ENCODE results near the gene CASP14. TPM values are rescaled to one million over a fixed set of nuclear protein-coding genes. Genes with fewer than 3 reads are reported as not detected.
A peak's percentile ranks its signal among the peaks of the same experiment; 100 is the strongest.

Gene CASP14
- total and polyA plus RNA-seq, 9 of the 15 experiments (the other 6 are each of a cell fraction or from before 2014, with no cell fraction given): not detected

GRCh38 chr19:15010501-15011300, 38.6 kb upstream of the CASP14 start:
- 43% methylated on average over 39 of the region's 73 CpGs for WGBS (ENCODE audit: insufficient coverage, low coverage, missing lambda C conversion rate)
- no peak for FAIRE-seq

GRCh38 chr19:15014579-15014978, 34.7 kb upstream of the CASP14 start:
- BruUV-seq (replicated peaks): no TSS peak
- 4% methylated on average over 4 of the region's 11 CpGs for WGBS (ENCODE audit: insufficient coverage, low coverage, missing lambda C conversion rate)
- no peak for FAIRE-seq
- H3K4me3 ChIP-seq: no peak overlapping the region
- H3K79me2 ChIP-seq (ENCODE audit: control insufficient read depth, insufficient read depth, low read length): no peaks in the 10 kb centered on the region
- H4K20me1 ChIP-seq (replicated peaks; ENCODE audit: control insufficient read depth, insufficient read depth, low read length): peaks cover 7% of the 10 kb centered on the region; the same call in 1 of the 2 replicates
- no peaks in the 10 kb centered on the region for H3K9me1 ChIP-seq (ENCODE audit: control insufficient read depth, insufficient read depth, low read length)
- POLR2A ChIA-PET: interaction anchor here (0.6 kb wide), 1 partner anchor 112 kb away, joined by 3 read pairs; no protein-coding TSS in a partner anchor
- CTCF ChIA-PET (ENCODE audit: low intra/inter-chr PET ratio): no interaction called here
- no peak overlapping the region for H3K4me2 ChIP-seq (ENCODE audit: insufficient read depth, low read length)
- H3K4me1 ChIP-seq (replicated peaks in 1 of 2; ENCODE audit: control insufficient read depth in 2 of 2, insufficient read depth in 2 of 2, low read length in 2 of 2): peaks cover 0 to 7% of the 10 kb centered on the region in 2 experiments; a peak in 1 of 5 replicates
- no peak overlapping the region for H3K27ac ChIP-seq (ENCODE audit: extremely low read depth, low read depth, low read length)
- no peak overlapping the region for H3K9ac ChIP-seq (ENCODE audit: insufficient read depth in 1 of 2, low read depth in 2 of 2, low read length in 2 of 2)
- H3K27me3 ChIP-seq (ENCODE audit: control insufficient read depth in 2 of 2, insufficient read depth in 2 of 2, low read length in 2 of 2): no peaks in the 10 kb centered on the region
- no peak for ATAC-seq
- H3K36me3 ChIP-seq (ENCODE audit: control insufficient read depth, insufficient read depth, low read length): no peaks in the 10 kb centered on the region
- H2AFZ ChIP-seq (ENCODE audit: low read depth, low read length): no peak overlapping the region
- intact Hi-C loops (cut with micrococcal nuclease): no loop called here
- no peaks in the 10 kb centered on the region for H3K9me3 ChIP-seq (replicated peaks; ENCODE audit: control insufficient read depth, insufficient read depth, low read depth, low read length)
- DNase-seq (ENCODE audit: extremely low read depth in 1 of 4, low spot score in 3 of 4): peak; percentile 44 to 78 (median 69)
- in situ Hi-C loops (cut with MboI): no loop called here
- TF ChIP-seq HOXB6 (CRISPR knock-in tag; IDR thresholded peaks at IDR 0.05; ENCODE audit: borderline replicate concordance) (no peak), MIER1 (IDR thresholded peaks at IDR 0.05; ENCODE audit: low read depth) (peak; percentile 83), RCOR1 (IDR thresholded peaks at IDR 0.05; ENCODE audit: borderline replicate concordance in 1 of 2, low read depth in 2 of 2, low read length in 2 of 2) (0 out of 4 replicates have a peak, but pooled peaks of 1 of the 2 experiments have one; percentile 27), NCOA1 (IDR thresholded peaks at IDR 0.05; ENCODE audit: low read depth) (no peak), ZNF41 (CRISPR knock-in tag; conservative IDR thresholded peaks at IDR 0.05) (no peak), EHMT2 (IDR thresholded peaks at IDR 0.05) (peak; percentile 90), STAT6 (CRISPR knock-in tag; IDR thresholded peaks at IDR 0.05) (no peak), PTBP1 (IDR thresholded peaks at IDR 0.05; ENCODE audit: low read depth, low read length) (no peak), ZNF165 (CRISPR knock-in tag; IDR thresholded peaks at IDR 0.05; ENCODE audit: borderline replicate concordance) (no peak)

More at GRCh38 chr19:15010501-15011300, 38.6 kb upstream of the CASP14 start:
- H3K4me2 ChIP-seq (ENCODE audit: insufficient read depth, low read length): no peak overlapping the region
- ATAC-seq (no peak), DNase-seq (ENCODE audit: extremely low read depth in 1 of 4, low spot score in 3 of 4) (no peak)
- no peak overlapping the region for H3K4me3 ChIP-seq
- H3K27ac ChIP-seq (ENCODE audit: extremely low read depth, low read depth, low read length): no peak overlapping the region
- H3K9ac ChIP-seq (ENCODE audit: insufficient read depth in 1 of 2, low read depth in 2 of 2, low read length in 2 of 2): no peak overlapping the region
- H3K27me3 ChIP-seq (ENCODE audit: control insufficient read depth in 2 of 2, insufficient read depth in 2 of 2, low read length in 2 of 2): no peaks in the 10 kb centered on the region; a peak in 1 of 5 replicates
- in situ Hi-C loops (cut with MboI) (no loop called here), intact Hi-C loops (cut with micrococcal nuclease) (no loop called here)
- H3K4me1 ChIP-seq (replicated peaks in 1 of 2; ENCODE audit: control insufficient read depth in 2 of 2, insufficient read depth in 2 of 2, low read length in 2 of 2): peaks cover 0 to 7% of the 10 kb centered on the region in 2 experiments; a peak in 1 of 5 replicates
- POLR2A ChIA-PET: interaction anchor here (0.7 kb wide), 1 partner anchor 25 kb away, joined by 3 read pairs; no protein-coding TSS in a partner anchor
- H3K79me2 ChIP-seq (ENCODE audit: control insufficient read depth, insufficient read depth, low read length): no peaks in the 10 kb centered on the region
- TF ChIP-seq RFX1 (IDR thresholded peaks at IDR 0.05) (peak; percentile 24; the same call in 1 of the 2 replicates), ZNF436 (CRISPR knock-in tag; IDR thresholded peaks at IDR 0.05) (no peak)
- CTCF ChIA-PET (ENCODE audit: low intra/inter-chr PET ratio): no interaction called here
- peaks cover 7% of the 10 kb centered on the region; the same call in 1 of the 2 replicates for H4K20me1 ChIP-seq (replicated peaks; ENCODE audit: control insufficient read depth, insufficient read depth, low read length)
- no peaks in the 10 kb centered on the region for H3K9me1 ChIP-seq (ENCODE audit: control insufficient read depth, insufficient read depth, low read length)
- H2AFZ ChIP-seq (ENCODE audit: low read depth, low read length): no peak overlapping the region
- H3K9me3 ChIP-seq (replicated peaks; ENCODE audit: control insufficient read depth, insufficient read depth, low read depth, low read length): no peaks in the 10 kb centered on the region
- BruUV-seq (replicated peaks): no TSS peak
- no peaks in the 10 kb centered on the region for H3K36me3 ChIP-seq (ENCODE audit: control insufficient read depth, insufficient read depth, low read length)

Measured in K562 (cell line).